K562 (cell line): ENCODE results near the gene TMEM121. TPM values are rescaled to one million over a fixed set of nuclear protein-coding genes. Genes with fewer than 3 reads are reported as not detected.

Experiments used
- C11orf30 ChIP-seq: fragments of 450-650 bp; IDR thresholded peaks from 2 replicates; pipeline ENCODE4 v1.6.1; 2016; ENCODE audit warnings: low read depth, mild to moderate bottlenecking
- COPS2 ChIP-seq: fragments of 450-650 bp; conservative IDR thresholded peaks from 2 replicates; pipeline ENCODE4 v1.6.1; 2016; ENCODE audit warnings: mild to moderate bottlenecking, moderate library complexity
- IFI16 ChIP-seq: fragments of 250-450 bp; sonication (Bioruptor Pico); IDR thresholded peaks from 2 replicates; pipeline ENCODE4 v2.1.2; 2022; ENCODE audit warnings: mild to moderate bottlenecking, inconsistent platforms
- ILF3 ChIP-seq: fragments of 450-650 bp; IDR thresholded peaks from 2 replicates; pipeline ENCODE4 v1.6.1; 2018; ENCODE audit warnings: antibody characterized with exemption, mild to moderate bottlenecking, moderate library complexity, borderline replicate concordance
- JUNB ChIP-seq: fragments of 450-650 bp; formaldehyde crosslinking; conservative IDR thresholded peaks from 2 replicates; pipeline ENCODE4 v1.4.0; 2020; ENCODE audit warnings: mild to moderate bottlenecking
- KDM5B ChIP-seq: fragments of 200-600 bp; sonication (generic); IDR thresholded peaks from 2 replicates; pipeline ENCODE4 v1.6.1; 2012; ENCODE audit warnings: low read depth, mild to moderate bottlenecking, moderate library complexity, low read length, control low read depth, inconsistent platforms; ENCODE audit not compliant: insufficient replicate concordance
- NCOA6 ChIP-seq: fragments of 450-650 bp; IDR thresholded peaks from 2 replicates; pipeline ENCODE4 v1.6.1; 2017; ENCODE audit warnings: mild to moderate bottlenecking
- POLR2H ChIP-seq: IDR thresholded peaks from 2 replicates; pipeline ENCODE4 v1.6.1; 2016; ENCODE audit warnings: missing genetic modification characterization, low read depth, mild to moderate bottlenecking, control low read depth, missing compliant biosample characterization, moderate library complexity
- RBBP5 ChIP-seq: fragments of 200-600 bp; sonication (generic); IDR thresholded peaks from 2 replicates; pipeline ENCODE4 v1.6.1; 2012; ENCODE audit warnings: borderline replicate concordance, mild to moderate bottlenecking, low read length, control low read depth, inconsistent platforms; ENCODE audit not compliant: insufficient read depth, poor library complexity, severe bottlenecking
- THRAP3 ChIP-seq: fragments of 450-650 bp; IDR thresholded peaks from 2 replicates; pipeline ENCODE4 v1.6.1; 2016; ENCODE audit warnings: mild to moderate bottlenecking, inconsistent platforms, borderline replicate concordance
- ZNF766 ChIP-seq: fragments of 200-800 bp; sonication (Bioruptor generic); conservative IDR thresholded peaks from 2 replicates; pipeline ENCODE4 v1.6.1; 2016; ENCODE audit warnings: missing genetic modification characterization, missing compliant biosample characterization
- polyA plus RNA-seq, 8 experiments: library from polyadenylated mRNA; depleted of rRNA in 4 of 8; stranded (reverse) in 5 of 8; unstranded in 3 of 8; fragments of >200 nt; fragmentation: Nextera tagmentation in 2 of 8; fragmentation: Illumina TruSeq in 1 of 8; extraction: Ambion mirVana in 2 of 8; extraction: Trizol in 1 of 8; gene quantifications; 2 replicates each; pipeline versions ENCODE4 v1.2.1 to v1.2.3, GENCODE V29; 2011 to 2014; ENCODE audit warnings: inconsistent platforms in 1 of 8, missing spikeins in 1 of 8
- total RNA-seq, 7 experiments: library from RNA; depleted of rRNA in 6 of 7; stranded (reverse); fragments of >200 nt in 6 of 7; fragmentation: Illumina TruSeq in 2 of 7; extraction: Trizol in 2 of 7; gene quantifications; 2 replicates each; pipeline versions ENCODE4 v1.2.1 to v1.2.3, GENCODE V29; 2011 to 2021; ENCODE audit warnings: low replicate concordance in 1 of 7
- TF ChIP-seq, protein P1 (sequence below): fragments of 450-650 bp; formaldehyde crosslinking; IDR thresholded peaks from 2 replicates; pipeline ENCODE4 v1.4.0; 2020; ENCODE audit warnings: mild to moderate bottlenecking, moderate library complexity
- TF ChIP-seq, protein P2 (sequence below): sonication (generic); formaldehyde crosslinking; IDR thresholded peaks from 2 replicates; pipeline ENCODE4 v1.8.0; 2023; ENCODE audit warnings: missing genetic modification reagents, mild to moderate bottlenecking, borderline replicate concordance
- TF ChIP-seq, protein P3 (sequence below): fragments of 450-650 bp; IDR thresholded peaks from 2 replicates; pipeline ENCODE4 v1.6.1; 2016; ENCODE audit warnings: mild to moderate bottlenecking
- TF ChIP-seq, protein P4 (sequence below): fragments of 250-450 bp; sonication (Bioruptor Pico); IDR thresholded peaks from 2 replicates; pipeline ENCODE4 v1.4.0; 2020

The TMEM121 gene
- total and polyA plus RNA-seq, 9 of the 15 experiments (the other 6 are each of a cell fraction or from before 2014, with no cell fraction given), result 0.31 to 0.36 TPM; not detected in 7

DNA sequence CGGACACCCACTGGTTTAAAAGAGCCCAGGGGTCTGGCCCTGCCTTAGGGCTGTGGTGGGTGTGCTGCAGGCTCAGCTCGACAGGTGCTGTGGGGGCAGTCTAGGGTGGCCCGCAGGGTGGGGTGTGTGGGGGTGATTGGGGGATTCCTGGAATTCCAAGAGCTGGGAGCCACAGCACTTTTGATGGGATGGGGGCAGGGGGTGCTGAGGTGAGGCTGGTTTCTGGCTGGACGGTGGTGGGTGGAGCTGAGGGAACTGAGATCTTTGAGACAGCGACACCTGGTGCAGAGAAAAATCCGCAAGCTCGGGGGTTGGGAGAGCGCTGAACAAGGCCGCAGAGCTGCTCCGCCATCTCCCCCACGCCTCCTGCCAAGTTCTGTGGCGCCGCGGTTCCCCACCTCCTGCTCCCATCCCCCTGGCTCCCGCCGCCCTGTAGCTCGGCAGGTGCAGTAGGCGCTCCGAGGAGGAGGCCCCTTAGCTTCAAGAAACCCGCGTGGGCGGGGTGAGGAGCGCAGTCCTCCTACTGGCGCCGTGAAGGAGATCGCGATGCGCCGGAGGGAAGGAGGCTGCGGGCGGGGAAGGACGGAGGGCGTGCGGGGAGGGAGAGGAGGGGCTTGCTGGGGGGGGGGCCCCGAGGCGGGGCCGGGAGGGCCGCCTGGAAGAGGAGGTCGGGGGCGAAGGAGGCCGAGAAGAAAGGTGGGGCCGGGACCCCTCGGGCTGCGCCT lies 36.7 kb upstream of the TMEM121 start (continued):
- TF ChIP-seq ZNF766 (CRISPR knock-in tag) (peak; percentile 63; the same call in 1 of the 2 replicates), RBBP5 (peak; percentile 8), THRAP3 (no peak), POLR2H (no peak), KDM5B (peak; percentile 29), COPS2 (no peak), C11orf30 (no peak), JUNB (CRISPR knock-in tag) (no peak), NCOA6 (no peak), IFI16 (CRISPR knock-in tag) (no peak), ILF3 (no peak)
- TF ChIP-seq, protein P1, sequence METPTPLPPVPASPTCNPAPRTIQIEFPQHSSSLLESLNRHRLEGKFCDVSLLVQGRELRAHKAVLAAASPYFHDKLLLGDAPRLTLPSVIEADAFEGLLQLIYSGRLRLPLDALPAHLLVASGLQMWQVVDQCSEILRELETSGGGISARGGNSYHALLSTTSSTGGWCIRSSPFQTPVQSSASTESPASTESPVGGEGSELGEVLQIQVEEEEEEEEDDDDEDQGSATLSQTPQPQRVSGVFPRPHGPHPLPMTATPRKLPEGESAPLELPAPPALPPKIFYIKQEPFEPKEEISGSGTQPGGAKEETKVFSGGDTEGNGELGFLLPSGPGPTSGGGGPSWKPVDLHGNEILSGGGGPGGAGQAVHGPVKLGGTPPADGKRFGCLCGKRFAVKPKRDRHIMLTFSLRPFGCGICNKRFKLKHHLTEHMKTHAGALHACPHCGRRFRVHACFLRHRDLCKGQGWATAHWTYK (CRISPR knock-in tag), result no peak
- TF ChIP-seq, protein P2, sequence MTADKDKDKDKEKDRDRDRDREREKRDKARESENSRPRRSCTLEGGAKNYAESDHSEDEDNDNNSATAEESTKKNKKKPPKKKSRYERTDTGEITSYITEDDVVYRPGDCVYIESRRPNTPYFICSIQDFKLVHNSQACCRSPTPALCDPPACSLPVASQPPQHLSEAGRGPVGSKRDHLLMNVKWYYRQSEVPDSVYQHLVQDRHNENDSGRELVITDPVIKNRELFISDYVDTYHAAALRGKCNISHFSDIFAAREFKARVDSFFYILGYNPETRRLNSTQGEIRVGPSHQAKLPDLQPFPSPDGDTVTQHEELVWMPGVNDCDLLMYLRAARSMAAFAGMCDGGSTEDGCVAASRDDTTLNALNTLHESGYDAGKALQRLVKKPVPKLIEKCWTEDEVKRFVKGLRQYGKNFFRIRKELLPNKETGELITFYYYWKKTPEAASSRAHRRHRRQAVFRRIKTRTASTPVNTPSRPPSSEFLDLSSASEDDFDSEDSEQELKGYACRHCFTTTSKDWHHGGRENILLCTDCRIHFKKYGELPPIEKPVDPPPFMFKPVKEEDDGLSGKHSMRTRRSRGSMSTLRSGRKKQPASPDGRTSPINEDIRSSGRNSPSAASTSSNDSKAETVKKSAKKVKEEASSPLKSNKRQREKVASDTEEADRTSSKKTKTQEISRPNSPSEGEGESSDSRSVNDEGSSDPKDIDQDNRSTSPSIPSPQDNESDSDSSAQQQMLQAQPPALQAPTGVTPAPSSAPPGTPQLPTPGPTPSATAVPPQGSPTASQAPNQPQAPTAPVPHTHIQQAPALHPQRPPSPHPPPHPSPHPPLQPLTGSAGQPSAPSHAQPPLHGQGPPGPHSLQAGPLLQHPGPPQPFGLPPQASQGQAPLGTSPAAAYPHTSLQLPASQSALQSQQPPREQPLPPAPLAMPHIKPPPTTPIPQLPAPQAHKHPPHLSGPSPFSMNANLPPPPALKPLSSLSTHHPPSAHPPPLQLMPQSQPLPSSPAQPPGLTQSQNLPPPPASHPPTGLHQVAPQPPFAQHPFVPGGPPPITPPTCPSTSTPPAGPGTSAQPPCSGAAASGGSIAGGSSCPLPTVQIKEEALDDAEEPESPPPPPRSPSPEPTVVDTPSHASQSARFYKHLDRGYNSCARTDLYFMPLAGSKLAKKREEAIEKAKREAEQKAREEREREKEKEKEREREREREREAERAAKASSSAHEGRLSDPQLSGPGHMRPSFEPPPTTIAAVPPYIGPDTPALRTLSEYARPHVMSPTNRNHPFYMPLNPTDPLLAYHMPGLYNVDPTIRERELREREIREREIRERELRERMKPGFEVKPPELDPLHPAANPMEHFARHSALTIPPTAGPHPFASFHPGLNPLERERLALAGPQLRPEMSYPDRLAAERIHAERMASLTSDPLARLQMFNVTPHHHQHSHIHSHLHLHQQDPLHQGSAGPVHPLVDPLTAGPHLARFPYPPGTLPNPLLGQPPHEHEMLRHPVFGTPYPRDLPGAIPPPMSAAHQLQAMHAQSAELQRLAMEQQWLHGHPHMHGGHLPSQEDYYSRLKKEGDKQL (CRISPR knock-in tag), result no peak
- TF ChIP-seq, protein P3, sequence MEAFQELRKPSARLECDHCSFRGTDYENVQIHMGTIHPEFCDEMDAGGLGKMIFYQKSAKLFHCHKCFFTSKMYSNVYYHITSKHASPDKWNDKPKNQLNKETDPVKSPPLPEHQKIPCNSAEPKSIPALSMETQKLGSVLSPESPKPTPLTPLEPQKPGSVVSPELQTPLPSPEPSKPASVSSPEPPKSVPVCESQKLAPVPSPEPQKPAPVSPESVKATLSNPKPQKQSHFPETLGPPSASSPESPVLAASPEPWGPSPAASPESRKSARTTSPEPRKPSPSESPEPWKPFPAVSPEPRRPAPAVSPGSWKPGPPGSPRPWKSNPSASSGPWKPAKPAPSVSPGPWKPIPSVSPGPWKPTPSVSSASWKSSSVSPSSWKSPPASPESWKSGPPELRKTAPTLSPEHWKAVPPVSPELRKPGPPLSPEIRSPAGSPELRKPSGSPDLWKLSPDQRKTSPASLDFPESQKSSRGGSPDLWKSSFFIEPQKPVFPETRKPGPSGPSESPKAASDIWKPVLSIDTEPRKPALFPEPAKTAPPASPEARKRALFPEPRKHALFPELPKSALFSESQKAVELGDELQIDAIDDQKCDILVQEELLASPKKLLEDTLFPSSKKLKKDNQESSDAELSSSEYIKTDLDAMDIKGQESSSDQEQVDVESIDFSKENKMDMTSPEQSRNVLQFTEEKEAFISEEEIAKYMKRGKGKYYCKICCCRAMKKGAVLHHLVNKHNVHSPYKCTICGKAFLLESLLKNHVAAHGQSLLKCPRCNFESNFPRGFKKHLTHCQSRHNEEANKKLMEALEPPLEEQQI, result no peak
- TF ChIP-seq, protein P4, sequence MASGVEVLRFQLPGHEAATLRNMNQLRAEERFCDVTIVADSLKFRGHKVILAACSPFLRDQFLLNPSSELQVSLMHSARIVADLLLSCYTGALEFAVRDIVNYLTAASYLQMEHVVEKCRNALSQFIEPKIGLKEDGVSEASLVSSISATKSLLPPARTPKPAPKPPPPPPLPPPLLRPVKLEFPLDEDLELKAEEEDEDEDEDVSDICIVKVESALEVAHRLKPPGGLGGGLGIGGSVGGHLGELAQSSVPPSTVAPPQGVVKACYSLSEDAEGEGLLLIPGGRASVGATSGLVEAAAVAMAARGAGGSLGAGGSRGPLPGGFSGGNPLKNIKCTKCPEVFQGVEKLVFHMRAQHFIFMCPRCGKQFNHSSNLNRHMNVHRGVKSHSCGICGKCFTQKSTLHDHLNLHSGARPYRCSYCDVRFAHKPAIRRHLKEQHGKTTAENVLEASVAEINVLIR (CRISPR knock-in tag), result no peak
